ENCODE measurements around the gene TUBA8.

GRCh38 chr22:18103527-18104269 is 6.9 kb upstream of the TUBA8 start:
- TF ChIP-seq CTCF (optimal IDR thresholded peaks at IDR 0.05 in 1 of 3, IDR thresholded peaks at IDR 0.05 in 1 of 3, conservative IDR thresholded peaks at IDR 0.05 in 1 of 3; ENCODE audit: extremely low read depth in 1 of 3, insufficient read depth in 2 of 3, low read length in 3 of 3) = no peak
- TF ChIP-seq EZH2 (IDR thresholded peaks at IDR 0.05; ENCODE audit: low read length) = no peak
